ENCODE data around the gene GRIN3A. TPM values are rescaled to one million over a fixed set of nuclear protein-coding genes. Genes with fewer than 3 reads are reported as not detected.

GRIN3A gene
- total RNA-seq, 1 experiment from 2014 or later: not detected

GRCh38 chr9:101564252-101564651, 174.2 kb downstream of the GRIN3A start:
- BruUV-seq (replicated peaks): no TSS peak
- Histone ChIP-seq H3K36me3 (ENCODE audit: control insufficient read depth, insufficient read depth, low read length) (peaks cover 2% of the 10 kb centered on the region; the same call in 1 of the 2 replicates), H3K4me3 (ENCODE audit: low read depth, low read length) (no peak overlapping the region), H3K4me1 (no peaks in the 10 kb centered on the region), H3K27me3 (replicated peaks; ENCODE audit: control insufficient read depth, insufficient read depth, low read length) (no peaks in the 10 kb centered on the region), H3K9me3 (no peaks in the 10 kb centered on the region)
- CTCF ChIA-PET: interaction anchor here (0.6 kb wide), 1 partner anchor 36 kb away, joined by 6 read pairs; no protein-coding TSS in a partner anchor
- TF ChIP-seq CTCF (IDR thresholded peaks at IDR 0.05; ENCODE audit: insufficient read depth in 1 of 2, low read depth in 1 of 2, low read length in 1 of 2, severe bottlenecking in 1 of 2, unreplicated experiment in 1 of 2): no peak
- H3K4me3 Mint-ChIP-seq (ENCODE audit: unreplicated experiment): no peak overlapping the region
- no peak for DNase-seq
- intact Hi-C loops (cut with micrococcal nuclease; ENCODE audit: unreplicated experiment): no loop called here
- H3K4me1 Mint-ChIP-seq (ENCODE audit: low read depth, unreplicated experiment): no peaks in the 10 kb centered on the region
- H3K27me3 Mint-ChIP-seq (ENCODE audit: insufficient read depth, unreplicated experiment): no peaks in the 10 kb centered on the region
- peaks cover 22% of the 10 kb centered on the region for H3K36me3 Mint-ChIP-seq (ENCODE audit: insufficient read depth, unreplicated experiment)
- H3K27ac Mint-ChIP-seq (ENCODE audit: unreplicated experiment): no peak overlapping the region
- H3K9me3 Mint-ChIP-seq (ENCODE audit: unreplicated experiment): no peaks in the 10 kb centered on the region
- POLR2A ChIA-PET: no interaction called here

GRCh38 chr9:101562966-101563365, 175.5 kb downstream of the GRIN3A start:
- Histone ChIP-seq H3K4me1 (no peaks in the 10 kb centered on the region), H3K4me3 (ENCODE audit: low read depth, low read length) (no peak overlapping the region), H3K9me3 (no peaks in the 10 kb centered on the region), H3K36me3 (ENCODE audit: control insufficient read depth, insufficient read depth, low read length) (peaks cover 2% of the 10 kb centered on the region; the same call in 1 of the 2 replicates), H3K27me3 (replicated peaks; ENCODE audit: control insufficient read depth, insufficient read depth, low read length) (no peaks in the 10 kb centered on the region)
- no peak for TF ChIP-seq CTCF (IDR thresholded peaks at IDR 0.05; ENCODE audit: insufficient read depth in 1 of 2, low read depth in 1 of 2, low read length in 1 of 2, severe bottlenecking in 1 of 2, unreplicated experiment in 1 of 2)
- H3K36me3 Mint-ChIP-seq (ENCODE audit: insufficient read depth, unreplicated experiment): peaks cover 35% of the 10 kb centered on the region
- no TSS peak for BruUV-seq (replicated peaks)
- H3K9me3 Mint-ChIP-seq (ENCODE audit: unreplicated experiment): no peaks in the 10 kb centered on the region
- H3K27ac Mint-ChIP-seq (ENCODE audit: unreplicated experiment): no peak overlapping the region
- no peak for DNase-seq
- H3K4me3 Mint-ChIP-seq (ENCODE audit: unreplicated experiment): no peak overlapping the region
- CTCF ChIA-PET: no interaction called here
- POLR2A ChIA-PET: no interaction called here
- no peaks in the 10 kb centered on the region for H3K4me1 Mint-ChIP-seq (ENCODE audit: low read depth, unreplicated experiment)
- H3K27me3 Mint-ChIP-seq (ENCODE audit: insufficient read depth, unreplicated experiment): no peaks in the 10 kb centered on the region
- intact Hi-C loops (cut with micrococcal nuclease; ENCODE audit: unreplicated experiment): no loop called here

GRCh38 chr9:101561740-101562139, 176.7 kb downstream of the GRIN3A start:
- H3K4me3 Mint-ChIP-seq (ENCODE audit: unreplicated experiment): no peak overlapping the region
- intact Hi-C loops (cut with micrococcal nuclease; ENCODE audit: unreplicated experiment): no loop called here
- Histone ChIP-seq H3K4me3 (ENCODE audit: low read depth, low read length) (no peak overlapping the region), H3K27me3 (replicated peaks; ENCODE audit: control insufficient read depth, insufficient read depth, low read length) (no peaks in the 10 kb centered on the region), H3K36me3 (ENCODE audit: control insufficient read depth, insufficient read depth, low read length) (peaks cover 2% of the 10 kb centered on the region), H3K9me3 (no peaks in the 10 kb centered on the region), H3K4me1 (no peaks in the 10 kb centered on the region)
- H3K9me3 Mint-ChIP-seq (ENCODE audit: unreplicated experiment): no peaks in the 10 kb centered on the region
- no peaks in the 10 kb centered on the region for H3K4me1 Mint-ChIP-seq (ENCODE audit: low read depth, unreplicated experiment)
- H3K36me3 Mint-ChIP-seq (ENCODE audit: insufficient read depth, unreplicated experiment): peaks cover 46% of the 10 kb centered on the region
- no peaks in the 10 kb centered on the region for H3K27me3 Mint-ChIP-seq (ENCODE audit: insufficient read depth, unreplicated experiment)
- TF ChIP-seq CTCF (IDR thresholded peaks at IDR 0.05; ENCODE audit: insufficient read depth in 1 of 2, low read depth in 1 of 2, low read length in 1 of 2, severe bottlenecking in 1 of 2, unreplicated experiment in 1 of 2): no peak
- no peak overlapping the region for H3K27ac Mint-ChIP-seq (ENCODE audit: unreplicated experiment)
- ChIA-PET POLR2A (no interaction called here), CTCF (no interaction called here)
- no TSS peak for BruUV-seq (replicated peaks)
- DNase-seq: no peak

Data from Caco-2 (cell line).